ENCODE data around the gene DNAI2. TPM values are rescaled to one million over a fixed set of nuclear protein-coding genes. Genes with fewer than 3 reads are reported as not detected.

The DNAI2 gene
- polyA plus RNA-seq, 4 donors = 0.19 TPM; not detected in 3

GRCh38 chr17:74299226-74300009, 25.4 kb downstream of the DNAI2 start:
- no peak for DNase-seq (ENCODE audit: low read depth in 4 of 4, low spot score in 3 of 4)

GRCh38 chr17:74303305-74303704, 29.3 kb downstream of the DNAI2 start:
- DNase-seq (ENCODE audit: low read depth in 4 of 4, low spot score in 3 of 4) = no peak

GRCh38 chr17:74304184-74304583, 30.1 kb downstream of the DNAI2 start:
- no peak for DNase-seq (ENCODE audit: low read depth in 4 of 4, low spot score in 3 of 4)

GRCh38 chr17:74305865-74306654, 32.0 kb downstream of the DNAI2 start:
- no peak for DNase-seq (ENCODE audit: low read depth in 4 of 4, low spot score in 3 of 4)

- no peak for DNase-seq (ENCODE audit: low read depth in 4 of 4, low spot score in 3 of 4)
Observed at GRCh38 chr17:74307984-74308773, 34.1 kb downstream of the DNAI2 start.

- no peak for DNase-seq (ENCODE audit: low read depth in 4 of 4, low spot score in 3 of 4)
Observed at GRCh38 chr17:74309902-74310301, 35.9 kb downstream of the DNAI2 start.

GRCh38 chr17:74314877-74315276, 40.8 kb downstream of the DNAI2 start:
- DNase-seq (ENCODE audit: low read depth in 4 of 4, low spot score in 3 of 4) = no peak

- DNase-seq (ENCODE audit: low read depth in 4 of 4, low spot score in 3 of 4) = no peak
Observed at GRCh38 chr17:74316220-74316619, 42.2 kb downstream of the DNAI2 start.

GRCh38 chr17:74317071-74317470, 43.0 kb downstream of the DNAI2 start:
- no peak for DNase-seq (ENCODE audit: low read depth in 4 of 4, low spot score in 3 of 4)

GRCh38 chr17:74318391-74318790, 44.4 kb downstream of the DNAI2 start:
- no peak for DNase-seq (ENCODE audit: low read depth in 4 of 4, low spot score in 3 of 4)

- no peak for DNase-seq (ENCODE audit: low read depth in 4 of 4, low spot score in 3 of 4)
Observed at GRCh38 chr17:74324521-74324920, 50.5 kb downstream of the DNAI2 start.

GRCh38 chr17:74325376-74325742, 51.3 kb downstream of the DNAI2 start:
- no peak for DNase-seq (ENCODE audit: low read depth in 4 of 4, low spot score in 3 of 4)

- DNase-seq (ENCODE audit: low read depth in 4 of 4, low spot score in 3 of 4) = peak in 1 of 4 donors; percentile 23
Observed at GRCh38 chr17:74325743-74326379, 51.8 kb downstream of the DNAI2 start, which contains the start of gene KIF19. KIF19 (plus strand) TSS chr17:74326226; CDS start chr17:74326350, 124 bp downstream.

- no peak for DNase-seq (ENCODE audit: low read depth in 4 of 4, low spot score in 3 of 4)
Observed at GRCh38 chr17:74326506-74326905, 52.5 kb downstream of the DNAI2 start.

- no peak for DNase-seq (ENCODE audit: low read depth in 4 of 4, low spot score in 3 of 4)
Observed at GRCh38 chr17:74328487-74328886, 54.5 kb downstream of the DNAI2 start.

- no peak for DNase-seq (ENCODE audit: low read depth in 4 of 4, low spot score in 3 of 4)
Observed at GRCh38 chr17:74329378-74329777, 55.3 kb downstream of the DNAI2 start.

- DNase-seq (ENCODE audit: low read depth in 4 of 4, low spot score in 3 of 4) = no peak
Observed at GRCh38 chr17:74330446-74330845, 56.4 kb downstream of the DNAI2 start.

- no peak for DNase-seq (ENCODE audit: low read depth in 4 of 4, low spot score in 3 of 4)
Observed at GRCh38 chr17:74332017-74332650, 58.1 kb downstream of the DNAI2 start.

- DNase-seq (ENCODE audit: low read depth in 4 of 4, low spot score in 3 of 4) = no peak
Observed at GRCh38 chr17:74332763-74333283, 58.8 kb downstream of the DNAI2 start.

All from right renal pelvis (tissue), 4 donors.